ENCODE results near the gene KDSR. TPM values are rescaled to one million over a fixed set of nuclear protein-coding genes. Genes with fewer than 3 reads are reported as not detected.

The KDSR gene
- polyA plus RNA-seq, 3 donors = 9.6 to 38.5 (median 29.9) TPM

DNA sequence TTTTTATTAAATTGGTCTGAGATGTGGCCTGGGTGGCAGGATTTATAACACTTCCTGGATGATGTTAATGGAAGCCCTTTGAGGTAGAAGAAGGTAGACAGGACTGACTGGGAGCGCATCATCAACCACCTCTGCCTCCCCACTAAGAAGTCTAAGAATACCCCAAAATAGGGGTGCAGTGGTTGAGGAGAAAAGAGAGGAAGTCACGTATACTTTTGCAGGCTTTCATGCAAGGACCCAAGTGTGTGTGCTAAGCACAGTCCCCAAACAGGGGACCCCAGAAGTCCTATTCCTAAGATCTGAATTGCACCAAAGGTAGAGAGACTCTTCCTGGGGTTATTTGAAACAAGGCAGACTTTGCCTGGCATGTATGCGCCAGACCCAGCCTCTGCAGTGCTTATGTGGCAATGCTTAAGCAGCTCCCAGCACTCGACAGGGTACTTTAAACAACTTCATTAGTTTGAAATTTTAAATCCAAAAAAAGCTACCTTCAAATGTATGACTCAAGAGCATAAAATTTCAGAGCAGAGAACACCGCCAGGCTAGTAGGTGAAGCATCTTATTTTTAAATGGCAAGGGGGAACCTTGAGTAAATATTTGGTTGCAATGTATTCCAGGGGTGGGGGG lies 82.7 kb downstream of the KDSR start:
- Histone ChIP-seq H3K9ac (ENCODE audit: insufficient read depth, low read length, poor library complexity, severe bottlenecking) (no peak overlapping the region), H3K36me3 (replicated peaks in 1 of 2; ENCODE audit: control insufficient read depth in 1 of 2, insufficient read depth in 2 of 2, low read length in 2 of 2) (no peaks in the 10 kb centered on the region), H3K9me3 (replicated peaks in 1 of 2; ENCODE audit: control insufficient read depth in 1 of 2, insufficient read depth in 1 of 2, low read length in 2 of 2) (no peaks in the 10 kb centered on the region), H3K4me3 (replicated peaks in 1 of 3; ENCODE audit: low read depth in 2 of 3, low read length in 3 of 3) (no peak overlapping the region), H3K79me2 (ENCODE audit: insufficient read depth, low read length) (peaks cover 27% of the 10 kb centered on the region), H4K20me1 (ENCODE audit: insufficient read depth, low read length) (no peaks in the 10 kb centered on the region), H3K27me3 (ENCODE audit: control insufficient read depth in 2 of 2, insufficient read depth in 2 of 2, low read length in 2 of 2) (no peaks in the 10 kb centered on the region), H3K4me2 (replicated peaks; ENCODE audit: extremely low read depth, low read length, poor library complexity, severe bottlenecking) (no peak overlapping the region), H3K27ac (ENCODE audit: low read depth in 1 of 2, low read length in 2 of 2) (no peak overlapping the region), H3K4me1 (ENCODE audit: control insufficient read depth in 1 of 2, insufficient read depth in 2 of 2, low read length in 2 of 2) (peaks cover 11 to 15% of the 10 kb centered on the region in 2 donors), H2AFZ (ENCODE audit: insufficient read depth, low read depth, low read length, poor library complexity, severe bottlenecking) (no peak overlapping the region)
- no peak overlapping the region for H3K4me3 Mint-ChIP-seq
- 60% methylated on average over 1 of the region's 5 CpGs for WGBS (ENCODE audit: insufficient coverage)
- H3K36me3 Mint-ChIP-seq = peaks cover 2 to 7% of the 10 kb centered on the region in 2 donors
- TF ChIP-seq, protein P1, sequence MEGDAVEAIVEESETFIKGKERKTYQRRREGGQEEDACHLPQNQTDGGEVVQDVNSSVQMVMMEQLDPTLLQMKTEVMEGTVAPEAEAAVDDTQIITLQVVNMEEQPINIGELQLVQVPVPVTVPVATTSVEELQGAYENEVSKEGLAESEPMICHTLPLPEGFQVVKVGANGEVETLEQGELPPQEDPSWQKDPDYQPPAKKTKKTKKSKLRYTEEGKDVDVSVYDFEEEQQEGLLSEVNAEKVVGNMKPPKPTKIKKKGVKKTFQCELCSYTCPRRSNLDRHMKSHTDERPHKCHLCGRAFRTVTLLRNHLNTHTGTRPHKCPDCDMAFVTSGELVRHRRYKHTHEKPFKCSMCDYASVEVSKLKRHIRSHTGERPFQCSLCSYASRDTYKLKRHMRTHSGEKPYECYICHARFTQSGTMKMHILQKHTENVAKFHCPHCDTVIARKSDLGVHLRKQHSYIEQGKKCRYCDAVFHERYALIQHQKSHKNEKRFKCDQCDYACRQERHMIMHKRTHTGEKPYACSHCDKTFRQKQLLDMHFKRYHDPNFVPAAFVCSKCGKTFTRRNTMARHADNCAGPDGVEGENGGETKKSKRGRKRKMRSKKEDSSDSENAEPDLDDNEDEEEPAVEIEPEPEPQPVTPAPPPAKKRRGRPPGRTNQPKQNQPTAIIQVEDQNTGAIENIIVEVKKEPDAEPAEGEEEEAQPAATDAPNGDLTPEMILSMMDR (IDR thresholded peaks at IDR 0.05) = no peak
- no peaks in the 10 kb centered on the region for H3K27me3 Mint-ChIP-seq (ENCODE audit: low read depth in 3 of 3)
- no peak overlapping the region for H3K27ac Mint-ChIP-seq
- DNase-seq = no peak
- H3K9me3 Mint-ChIP-seq = no peaks in the 10 kb centered on the region
- H3K4me1 Mint-ChIP-seq = no peaks in the 10 kb centered on the region
- intact Hi-C loops (cut with micrococcal nuclease) = no loop called here

DNA sequence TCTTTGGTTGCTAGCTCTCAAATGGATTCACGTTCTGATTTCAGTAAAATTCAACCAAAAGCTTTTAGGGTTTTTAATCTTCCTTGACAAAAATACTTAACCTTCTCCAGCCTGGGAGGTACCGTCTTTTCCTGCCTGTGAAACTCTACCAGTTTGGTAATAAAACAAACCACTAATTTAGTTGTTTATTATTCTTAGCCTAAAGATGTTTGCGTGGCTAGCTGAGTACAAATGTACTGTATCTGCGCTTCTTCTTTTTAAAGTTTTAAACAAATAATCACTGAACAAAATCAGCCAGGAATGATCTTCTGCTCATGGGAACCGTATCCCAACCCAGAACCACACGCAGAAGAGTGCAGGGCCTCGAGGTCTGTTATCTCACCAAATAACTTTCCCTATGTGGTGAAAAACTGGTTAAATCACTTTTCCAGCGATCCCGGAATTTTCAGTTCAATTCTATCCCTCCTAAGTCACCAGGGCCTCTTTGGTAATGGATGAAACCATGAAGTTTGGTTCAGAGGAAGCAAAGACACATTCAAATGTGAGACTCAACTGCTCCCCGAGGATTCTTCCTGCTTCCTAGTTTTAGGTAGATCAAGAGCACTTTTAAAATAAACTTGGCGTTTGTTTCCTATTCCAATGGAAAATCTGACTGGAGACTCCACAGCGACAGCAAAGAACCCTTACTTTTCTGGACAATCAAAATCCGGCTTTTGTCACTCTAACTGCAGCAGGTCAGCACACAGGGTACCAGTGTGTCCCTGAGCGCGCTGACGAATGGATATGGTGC lies 83.5 kb downstream of the KDSR start:
- no peaks in the 10 kb centered on the region for H3K9me3 ChIP-seq (replicated peaks in 1 of 2; ENCODE audit: control insufficient read depth in 1 of 2, insufficient read depth in 1 of 2, low read length in 2 of 2)
- H3K4me2 ChIP-seq (replicated peaks; ENCODE audit: extremely low read depth, low read length, poor library complexity, severe bottlenecking) = no peak overlapping the region
- Mint-ChIP-seq H3K4me3 (no peak overlapping the region), H3K4me1 (peaks cover under 1% of the 10 kb centered on the region), H3K36me3 (peaks cover 2 to 7% of the 10 kb centered on the region in 2 donors), H3K27me3 (ENCODE audit: low read depth in 3 of 3) (no peaks in the 10 kb centered on the region), H3K27ac (peak overlapping the region in 1 of 7 donors; percentile 20), H3K9me3 (no peaks in the 10 kb centered on the region)
- H4K20me1 ChIP-seq (ENCODE audit: insufficient read depth, low read length) = no peaks in the 10 kb centered on the region
- TF ChIP-seq, protein P1 (IDR thresholded peaks at IDR 0.05) = no peak
- no peaks in the 10 kb centered on the region for H3K36me3 ChIP-seq (replicated peaks in 1 of 2; ENCODE audit: control insufficient read depth in 1 of 2, insufficient read depth in 2 of 2, low read length in 2 of 2)
- no peak overlapping the region for H3K9ac ChIP-seq (ENCODE audit: insufficient read depth, low read length, poor library complexity, severe bottlenecking)
- 96% methylated on average over 7 of the region's 16 CpGs for WGBS (ENCODE audit: insufficient coverage)
- no peaks in the 10 kb centered on the region for H3K27me3 ChIP-seq (ENCODE audit: control insufficient read depth in 2 of 2, insufficient read depth in 2 of 2, low read length in 2 of 2)
- H3K4me3 ChIP-seq (replicated peaks in 1 of 3; ENCODE audit: low read depth in 2 of 3, low read length in 3 of 3) = no peak overlapping the region
- H2AFZ ChIP-seq (ENCODE audit: insufficient read depth, low read depth, low read length, poor library complexity, severe bottlenecking) = no peak overlapping the region
- peaks cover 27% of the 10 kb centered on the region for H3K79me2 ChIP-seq (ENCODE audit: insufficient read depth, low read length)
- DNase-seq = no peak
- H3K4me1 ChIP-seq (ENCODE audit: control insufficient read depth in 1 of 2, insufficient read depth in 2 of 2, low read length in 2 of 2) = peaks cover 11 to 15% of the 10 kb centered on the region in 2 donors
- H3K27ac ChIP-seq (ENCODE audit: low read depth in 1 of 2, low read length in 2 of 2) = no peak overlapping the region
- intact Hi-C loops (cut with micrococcal nuclease) = no loop called here

All from CD14-positive monocyte (primary cell).